Stimulated activated CD4-positive, alpha-beta T cell treated with anti-CD3 and anti-CD28 coated beads, Interleukin-4, amount 100 ng/mL, for 48 hours (primary cell): ENCODE results near the gene LRRC37B.
"Not testable (repeated sequence)": the region's sequence is repeated elsewhere in the genome, so short reads cannot be mapped to it uniquely, and the experiment has no call there.

Source experiments
- DNase-seq, 2 donors: peaks; one replicate each; pipeline ENCODE4 v3.0.0-alpha.2; 2020; ENCODE audit warnings: low read depth in 2 of 2

LRRC37B gene

DNA sequence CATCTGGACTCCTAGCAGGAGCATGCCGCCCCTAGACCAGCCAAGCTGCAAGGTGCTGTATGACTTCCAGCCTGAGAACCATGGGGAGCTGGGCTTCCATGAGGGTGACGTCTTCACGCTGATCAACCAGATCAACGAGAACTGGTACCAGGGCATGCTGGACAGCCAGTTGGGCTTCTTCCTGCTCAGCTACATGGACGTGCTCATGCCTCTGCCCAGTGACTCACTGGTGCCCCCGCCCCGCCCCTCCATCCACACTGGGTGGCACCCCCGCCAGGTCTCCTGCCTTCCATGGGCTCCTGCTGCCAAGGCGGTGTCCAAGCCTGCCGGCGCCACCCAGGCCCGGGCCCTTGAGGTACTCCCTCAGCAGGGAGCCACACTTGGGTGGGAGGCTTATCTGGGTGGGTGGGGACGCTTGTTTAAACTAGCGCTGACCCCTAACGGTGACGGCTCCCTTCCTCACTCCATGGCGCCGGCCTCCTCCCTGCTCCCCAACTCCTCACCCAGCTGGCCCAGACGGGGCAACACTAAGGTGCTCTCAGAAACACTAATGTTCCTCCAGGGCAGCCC lies 34.2 kb downstream of the LRRC37B start:
- not testable (repeated sequence) for DNase-seq

DNA sequence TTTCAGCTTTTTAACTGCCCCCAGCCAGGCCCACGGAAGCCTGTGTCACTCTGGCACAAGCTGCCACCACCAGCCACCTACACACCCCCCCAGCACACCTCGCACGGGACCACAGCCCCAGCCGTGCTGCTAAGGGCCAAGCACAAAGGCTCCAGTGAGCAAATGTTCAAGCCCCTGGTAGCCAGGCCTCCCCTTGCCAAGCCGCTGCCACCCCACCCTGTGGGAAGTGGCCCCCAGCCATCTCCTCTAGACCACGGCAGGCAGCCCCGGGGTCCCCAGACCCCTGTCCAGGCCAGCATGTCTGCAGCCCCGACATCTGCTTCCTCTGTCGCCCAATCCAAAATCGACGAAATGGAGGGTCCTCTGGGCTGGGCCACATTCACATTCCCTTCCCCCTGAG lies 35.1 kb downstream of the LRRC37B start:
- not testable (repeated sequence) for DNase-seq

- DNase-seq = not testable (repeated sequence)
Measured at GRCh38 chr17:32045611-32046010, 38.4 kb downstream of the LRRC37B start.

DNA sequence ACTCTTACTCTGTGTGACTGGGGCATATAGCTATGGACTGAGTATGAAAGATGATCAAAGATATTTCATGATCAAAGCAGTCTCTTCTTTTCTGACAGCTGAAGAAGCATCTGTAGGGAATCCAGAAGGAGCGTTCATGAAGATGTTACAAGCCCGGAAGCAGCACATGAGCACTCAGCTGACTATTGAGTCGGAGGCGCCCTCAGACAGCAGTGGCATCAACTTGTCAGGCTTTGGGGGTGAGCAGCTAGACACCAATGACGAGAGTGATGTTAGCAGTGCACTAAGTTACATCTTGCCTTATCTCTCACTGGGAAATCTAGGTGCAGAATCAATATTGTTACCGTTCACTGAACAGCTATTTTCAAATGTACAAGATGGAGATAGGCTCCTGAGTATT lies 40.5 kb downstream of the LRRC37B start:
- DNase-seq = not testable (repeated sequence)

DNA sequence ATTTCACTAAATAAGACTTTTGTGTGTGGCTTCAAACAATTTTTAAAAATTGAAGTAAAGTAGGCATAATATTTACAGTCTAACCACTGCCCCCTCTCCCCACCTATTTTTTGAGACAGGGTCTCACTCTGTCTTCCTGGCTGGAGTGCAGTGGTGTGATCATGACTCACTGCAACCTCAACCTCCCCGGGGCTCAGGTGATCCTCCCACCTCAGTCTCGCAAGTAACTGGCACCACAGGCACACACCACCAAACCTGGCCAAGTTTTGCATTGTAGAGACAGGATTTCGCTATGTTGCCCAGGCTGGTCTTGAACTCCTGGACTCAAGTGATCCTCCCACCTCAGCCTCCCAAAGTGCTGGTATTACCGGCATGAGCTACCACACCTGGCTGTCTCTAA lies 47.8 kb downstream of the LRRC37B start:
- not testable (repeated sequence) for DNase-seq

DNA sequence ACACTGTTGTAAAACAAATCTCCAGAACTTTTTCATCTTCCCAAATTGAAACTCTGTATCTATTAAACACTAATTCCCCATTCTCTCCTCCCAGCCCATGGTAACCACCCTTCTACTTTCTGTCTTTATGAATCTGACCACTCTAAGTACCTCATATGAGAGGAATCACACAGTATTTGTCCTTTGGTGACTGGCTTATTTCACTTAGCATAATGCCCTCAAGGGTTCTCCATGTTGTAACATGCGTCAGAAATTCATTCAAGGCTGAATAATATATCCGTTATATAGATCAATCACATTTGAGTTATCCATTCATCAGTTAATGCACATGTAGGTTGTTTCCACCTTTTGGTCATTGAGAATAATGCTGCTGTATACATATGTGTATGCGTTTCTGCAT lies 48.2 kb downstream of the LRRC37B start:
- DNase-seq = not testable (repeated sequence)

GRCh38 chr17:32056500-32056899 lies 49.3 kb downstream of the LRRC37B start:
- DNase-seq = not testable (repeated sequence)

- DNase-seq = not testable (repeated sequence)
Measured at GRCh38 chr17:32057460-32058105, 50.4 kb downstream of the LRRC37B start.

DNA sequence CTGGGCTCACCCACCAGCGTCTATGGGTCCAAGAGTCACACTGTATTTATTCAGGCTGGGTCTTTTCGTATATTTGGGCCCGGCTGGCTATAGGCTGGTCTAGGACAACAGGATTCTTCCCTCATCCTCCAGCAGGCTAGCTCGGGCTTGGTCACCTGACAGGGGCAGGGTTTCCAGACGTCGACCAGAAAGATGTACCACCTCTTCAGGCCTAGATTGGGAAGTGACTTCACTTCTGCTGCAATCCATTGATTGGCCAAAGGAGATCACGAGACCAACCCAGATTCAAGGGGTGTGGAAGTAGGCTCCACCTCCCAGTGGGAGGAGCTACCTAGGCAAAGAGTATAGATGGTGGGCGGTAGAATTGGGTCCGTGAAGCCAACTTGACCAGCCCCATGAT lies 53.5 kb downstream of the LRRC37B start:
- DNase-seq = not testable (repeated sequence)

DNA sequence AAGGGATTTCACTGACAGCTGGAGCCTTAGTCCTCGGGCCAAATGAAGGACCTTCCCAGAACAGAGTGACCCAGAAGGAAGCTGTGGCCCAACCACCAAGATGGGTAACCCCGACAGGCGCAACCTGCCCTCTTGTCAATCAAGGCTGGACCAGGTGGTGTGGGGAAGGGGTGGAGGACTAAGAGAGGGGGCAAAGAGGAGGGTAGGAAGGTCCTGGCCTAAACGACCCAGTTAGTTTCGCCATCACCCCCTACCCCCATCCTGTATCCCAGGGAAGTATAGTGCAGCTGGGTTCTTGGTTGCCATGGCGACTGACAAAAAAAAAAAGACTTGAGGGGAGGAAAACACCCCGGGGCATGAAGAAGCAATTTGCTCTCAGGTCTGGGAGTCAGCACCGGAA lies 54.7 kb downstream of the LRRC37B start:
- DNase-seq = not testable (repeated sequence)

GRCh38 chr17:32064091-32064490 lies 56.9 kb downstream of the LRRC37B start:
- not testable (repeated sequence) for DNase-seq

- not testable (repeated sequence) for DNase-seq
Measured at GRCh38 chr17:32066123-32066680, 59.0 kb downstream of the LRRC37B start.

DNA sequence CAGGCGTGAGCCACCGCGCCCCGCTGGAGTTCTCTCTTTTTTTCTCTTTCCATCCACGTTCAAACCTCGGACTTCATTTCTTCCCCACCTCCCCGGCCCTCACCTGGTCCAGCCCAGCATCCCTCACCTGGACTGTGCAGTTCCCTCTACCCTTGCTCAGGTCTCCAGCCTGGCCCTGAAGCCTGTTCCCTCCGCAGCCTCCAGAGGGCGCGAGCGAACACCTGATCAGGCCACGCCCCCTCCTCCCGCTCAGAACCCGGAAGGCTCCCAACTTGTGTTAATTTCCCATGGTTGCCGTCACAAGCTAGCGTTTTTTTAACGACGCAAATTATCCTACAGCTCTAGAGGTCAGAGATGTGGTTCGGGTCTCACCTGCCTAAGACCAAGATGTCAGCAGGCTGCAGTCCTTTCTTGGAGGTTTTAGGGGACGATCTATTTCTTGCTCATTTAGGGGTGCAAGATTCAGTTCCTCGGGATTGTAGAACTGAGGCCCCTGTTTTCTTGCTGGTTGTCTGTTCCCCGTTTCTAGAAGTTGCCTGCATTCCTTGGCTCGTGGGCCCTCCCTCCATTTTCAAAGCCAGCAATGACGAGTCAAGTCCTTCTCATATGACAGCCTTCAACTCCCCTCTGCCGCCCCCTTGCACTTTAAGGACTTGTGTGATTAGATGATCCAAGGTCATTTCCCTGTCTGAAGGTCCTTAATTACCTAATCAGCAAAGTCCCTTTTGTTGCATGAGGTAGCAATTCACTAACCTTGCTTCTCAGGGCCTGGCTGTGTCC lies 59.9 kb downstream of the LRRC37B start:
- DNase-seq = peak; percentile 46 to 54

DNA sequence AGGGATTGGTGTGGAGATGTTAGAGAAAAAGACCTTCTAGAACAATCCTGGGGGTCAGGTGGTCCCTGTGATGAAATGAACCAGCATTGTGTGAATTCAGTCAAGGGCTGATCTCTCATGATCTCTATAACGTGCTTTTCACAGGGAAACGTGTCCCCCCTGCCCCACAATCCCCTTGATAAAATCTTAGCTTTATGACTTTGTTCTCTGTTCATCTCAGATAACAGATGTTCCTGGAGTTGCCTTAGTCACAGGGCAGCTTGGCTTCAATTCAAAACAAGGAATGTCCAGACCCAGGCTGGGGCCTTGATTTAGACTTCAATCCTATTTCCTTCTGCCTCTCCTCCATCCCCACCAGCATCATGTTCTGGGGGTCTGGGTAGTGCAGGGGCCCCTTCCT lies 61.9 kb downstream of the LRRC37B start:
- not testable (repeated sequence) for DNase-seq

DNA sequence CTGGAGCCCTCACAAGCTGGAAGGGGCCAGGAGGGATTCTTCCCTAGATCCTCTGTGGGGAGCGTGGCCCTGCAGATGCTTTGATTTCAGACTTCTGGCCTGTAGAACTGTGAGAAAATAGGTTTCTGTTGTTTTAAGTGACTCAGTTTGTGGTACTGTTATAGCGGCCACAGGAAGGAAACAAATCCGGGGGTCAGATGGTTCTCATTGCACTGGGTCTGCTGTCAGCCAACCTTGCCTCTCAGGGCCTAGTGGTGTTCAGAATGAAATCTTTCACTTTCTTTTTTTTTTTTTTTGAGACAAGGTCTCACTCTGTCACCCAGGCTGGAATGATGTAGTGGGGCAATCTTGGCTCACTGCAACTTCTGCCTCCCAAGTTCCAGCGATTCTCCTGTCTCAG lies 64.8 kb downstream of the LRRC37B start:
- not testable (repeated sequence) for DNase-seq

DNA sequence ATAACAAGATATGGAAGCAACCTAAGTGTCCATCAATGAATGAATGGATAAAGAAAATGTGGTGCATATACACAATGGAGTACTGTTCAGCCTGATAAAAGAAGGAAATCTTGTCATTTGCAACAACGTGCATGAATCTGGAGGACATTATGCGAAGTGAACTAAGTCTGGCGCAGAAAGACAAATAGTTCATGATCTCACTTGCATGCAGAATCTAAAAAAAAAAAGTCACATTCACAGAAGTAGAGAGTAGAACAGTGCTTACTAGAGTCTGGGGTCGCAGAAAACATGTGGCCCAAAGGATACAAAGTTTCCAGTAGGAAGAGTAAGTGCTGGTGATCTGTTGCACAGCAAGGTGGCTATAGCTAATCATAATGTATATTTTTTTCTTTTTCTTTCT lies 65.9 kb downstream of the LRRC37B start:
- not testable (repeated sequence) for DNase-seq

DNA sequence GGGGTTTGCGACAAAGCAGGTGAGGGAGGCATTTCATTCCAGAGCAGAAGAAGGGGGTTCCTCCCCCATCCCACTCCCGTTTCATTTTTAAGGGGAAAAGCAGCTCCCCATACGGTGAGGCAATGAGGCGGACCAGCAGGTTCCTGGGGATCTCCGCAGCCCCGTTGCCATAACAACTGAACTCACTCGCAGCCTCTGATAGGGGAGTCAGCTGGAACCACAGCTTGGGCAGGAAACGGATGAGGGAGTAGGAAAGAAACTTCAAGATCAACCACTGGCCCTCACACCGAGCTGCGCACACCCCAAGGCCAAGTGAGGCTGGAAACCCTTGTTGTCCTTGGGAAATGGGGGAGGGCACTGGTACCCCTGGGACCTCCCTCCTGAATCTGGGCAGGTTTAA lies 72.6 kb downstream of the LRRC37B start:
- peak; percentile 32 to 47 for DNase-seq

- DNase-seq = not testable (repeated sequence)
Measured at GRCh38 chr17:32083550-32083979, 76.4 kb downstream of the LRRC37B start.

- DNase-seq = not testable (repeated sequence)
Measured at GRCh38 chr17:32084003-32084941, 77.1 kb downstream of the LRRC37B start.

- not testable (repeated sequence) for DNase-seq
Measured at GRCh38 chr17:32084942-32085829, 78.0 kb downstream of the LRRC37B start.
